HFF-Myc (cell line): ENCODE results near the gene API5.

Experiments
- DNase-seq: peaks from one replicate; pipeline ENCODE4 v3.0.0-alpha.2; 2011; ENCODE audit warnings: low read depth; ENCODE audit errors: extremely low read depth
- H3K4me3 ChIP-seq: replicated peaks from 2 replicates; pipeline ENCODE4 v1.5.1; 2011; ENCODE audit warnings: low read depth, mild to moderate bottlenecking, control low read depth, low read length
- TF ChIP-seq, protein P1 (sequence below): IDR thresholded peaks from 2 replicates; pipeline ENCODE4 v1.5.1; 2012; ENCODE audit warnings: mild to moderate bottlenecking, low read depth, low read length, control low read depth; ENCODE audit errors: missing control alignments

Gene API5

DNA sequence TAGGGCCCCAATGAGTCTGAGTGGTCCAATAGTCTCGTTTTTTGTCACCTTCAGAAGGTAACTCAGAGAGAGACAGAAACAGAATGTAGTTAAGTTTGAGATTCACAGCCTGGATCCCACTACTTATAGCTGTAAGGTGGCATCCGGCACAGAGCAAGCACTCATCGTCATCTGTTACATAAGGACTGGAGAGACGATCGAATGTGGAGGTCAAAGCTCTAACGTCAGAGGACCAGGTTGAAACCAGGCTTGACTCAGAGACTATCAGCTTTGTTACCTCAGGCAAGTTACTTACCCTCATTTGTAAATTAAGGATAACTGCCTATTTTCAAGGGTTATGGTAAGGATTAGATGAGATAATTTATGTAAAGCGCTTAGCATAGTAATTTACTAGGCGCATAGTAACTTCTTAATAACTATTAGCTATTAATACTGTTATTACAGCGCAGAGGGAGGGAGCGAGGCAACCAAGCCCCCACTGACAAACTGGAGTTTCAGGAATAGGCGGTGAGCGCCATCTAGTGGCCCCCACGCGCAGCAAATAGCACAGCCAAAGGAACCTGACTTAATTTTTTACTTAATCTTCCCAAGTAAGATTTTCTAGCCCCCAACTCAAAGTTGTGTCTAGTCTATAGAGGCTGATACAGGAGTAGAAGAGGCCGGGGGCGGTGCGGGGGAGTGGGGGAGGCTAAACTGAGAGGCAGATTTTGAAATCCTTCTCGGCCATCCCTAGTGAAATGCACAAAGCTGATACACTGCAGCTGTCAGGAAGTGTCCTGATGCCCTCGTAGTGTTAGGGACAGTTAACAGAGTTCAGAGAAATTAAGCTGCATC lies 29.0 kb upstream of the API5 start:
- H3K4me3 ChIP-seq, result no peak overlapping the region
- TF ChIP-seq, protein P1, sequence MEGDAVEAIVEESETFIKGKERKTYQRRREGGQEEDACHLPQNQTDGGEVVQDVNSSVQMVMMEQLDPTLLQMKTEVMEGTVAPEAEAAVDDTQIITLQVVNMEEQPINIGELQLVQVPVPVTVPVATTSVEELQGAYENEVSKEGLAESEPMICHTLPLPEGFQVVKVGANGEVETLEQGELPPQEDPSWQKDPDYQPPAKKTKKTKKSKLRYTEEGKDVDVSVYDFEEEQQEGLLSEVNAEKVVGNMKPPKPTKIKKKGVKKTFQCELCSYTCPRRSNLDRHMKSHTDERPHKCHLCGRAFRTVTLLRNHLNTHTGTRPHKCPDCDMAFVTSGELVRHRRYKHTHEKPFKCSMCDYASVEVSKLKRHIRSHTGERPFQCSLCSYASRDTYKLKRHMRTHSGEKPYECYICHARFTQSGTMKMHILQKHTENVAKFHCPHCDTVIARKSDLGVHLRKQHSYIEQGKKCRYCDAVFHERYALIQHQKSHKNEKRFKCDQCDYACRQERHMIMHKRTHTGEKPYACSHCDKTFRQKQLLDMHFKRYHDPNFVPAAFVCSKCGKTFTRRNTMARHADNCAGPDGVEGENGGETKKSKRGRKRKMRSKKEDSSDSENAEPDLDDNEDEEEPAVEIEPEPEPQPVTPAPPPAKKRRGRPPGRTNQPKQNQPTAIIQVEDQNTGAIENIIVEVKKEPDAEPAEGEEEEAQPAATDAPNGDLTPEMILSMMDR, result peak; percentile 93

DNA sequence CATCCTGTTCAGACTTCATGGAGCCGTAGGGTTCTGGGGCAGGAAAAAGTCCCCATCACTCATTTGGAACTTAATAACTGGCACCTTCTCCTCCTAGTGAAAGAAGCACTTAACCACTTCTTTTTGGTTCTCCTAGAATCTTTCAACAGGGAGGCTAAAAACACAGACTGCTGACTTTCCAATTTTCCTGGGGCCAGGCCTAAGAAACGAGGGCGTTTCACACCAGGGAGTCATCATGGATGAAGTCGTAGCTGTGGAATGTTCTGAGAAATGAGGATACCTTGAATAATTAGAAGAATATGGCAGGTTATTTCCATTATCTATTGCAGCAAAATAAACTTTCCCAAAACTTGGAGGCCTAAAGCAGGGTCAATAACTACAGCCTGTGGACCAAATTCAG lies 26.0 kb upstream of the API5 start:
- no peak overlapping the region for H3K4me3 ChIP-seq
- TF ChIP-seq, protein P1, result no peak
- DNase-seq, result no peak

More for the DNA sequence above, 29.0 kb upstream of the API5 start:
- DNase-seq, result peak; percentile 3

DNA sequence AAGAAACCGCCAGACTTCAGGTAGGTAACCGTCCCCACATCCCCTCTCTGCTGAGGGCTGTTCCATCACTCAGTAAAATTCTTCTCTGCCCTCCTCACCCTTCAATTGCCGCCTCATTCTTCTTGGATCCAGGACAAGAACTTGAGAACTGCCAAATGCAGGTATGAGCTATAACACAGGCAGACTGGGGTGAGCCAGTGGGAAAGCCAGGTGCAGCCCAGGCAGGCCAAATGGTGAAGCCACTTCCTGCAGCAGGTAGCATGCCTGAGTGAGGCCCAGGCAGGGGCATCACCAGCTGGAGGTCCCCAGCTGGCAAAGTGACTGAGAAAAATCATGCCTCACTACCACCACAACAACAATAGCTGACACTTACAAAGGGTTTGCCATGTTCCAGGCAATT lies 22.4 kb upstream of the API5 start:
- no peak for DNase-seq
- H3K4me3 ChIP-seq, result no peak overlapping the region
- TF ChIP-seq, protein P1, result no peak

DNA sequence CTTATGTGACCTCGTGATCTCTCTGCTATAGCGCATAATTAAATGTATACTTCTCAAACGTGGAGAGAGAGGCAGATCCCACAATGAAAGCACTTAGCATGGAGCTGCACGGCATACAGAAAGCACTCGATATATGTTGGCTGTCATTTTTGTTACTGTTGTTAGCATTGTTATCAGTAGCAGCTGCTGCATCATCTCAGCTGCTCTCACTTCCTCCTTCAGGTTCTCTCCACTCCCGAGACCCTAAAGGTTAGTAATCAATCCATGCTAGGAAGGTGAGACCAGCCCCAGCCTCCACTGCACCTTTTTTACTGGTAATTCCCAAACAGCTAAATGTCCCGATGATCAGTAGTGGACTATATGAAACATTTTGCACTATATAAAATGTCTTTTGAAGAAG lies 13.4 kb upstream of the API5 start:
- no peak overlapping the region for H3K4me3 ChIP-seq
- TF ChIP-seq, protein P1, result no peak
- no peak for DNase-seq

DNA sequence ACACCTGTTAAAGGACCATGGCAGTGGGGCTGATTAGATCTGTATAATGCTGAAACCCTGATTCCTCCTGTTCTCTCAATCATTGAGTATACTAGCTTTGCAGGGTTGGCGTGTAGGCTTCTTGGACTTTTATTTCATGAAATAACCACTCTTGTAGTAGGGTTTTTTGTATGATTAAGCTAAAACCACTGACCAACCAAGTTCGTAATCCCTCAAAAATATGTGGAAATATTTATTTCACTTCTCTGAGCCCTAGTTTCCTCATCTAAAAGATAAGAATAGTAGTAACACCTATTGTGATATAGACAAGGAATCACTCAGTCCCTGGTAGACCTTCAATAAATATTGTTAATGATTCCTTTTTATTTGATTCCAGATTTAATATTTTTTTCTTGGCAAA lies 4.2 kb downstream of the API5 start:
- no peak overlapping the region for H3K4me3 ChIP-seq
- TF ChIP-seq, protein P1, result no peak
- DNase-seq, result no peak

DNA sequence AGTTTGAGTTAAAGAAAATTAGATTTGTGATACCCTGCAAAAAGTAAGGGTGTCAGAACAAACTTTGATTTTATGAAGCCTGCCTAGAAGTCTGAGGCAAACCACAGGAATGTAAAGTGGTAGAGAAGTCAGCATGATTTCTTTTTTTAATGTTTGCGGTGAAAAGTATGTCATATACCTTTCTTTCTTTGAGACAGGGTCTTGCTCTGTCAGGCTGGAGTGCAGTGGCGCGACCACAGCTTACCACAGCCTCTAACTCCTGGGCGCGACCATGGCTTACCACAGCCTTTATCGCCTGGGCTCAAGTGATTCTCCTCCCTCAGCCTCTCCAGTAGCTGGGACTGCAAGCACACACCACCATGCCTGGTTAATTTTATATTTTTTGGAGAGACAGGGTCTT lies 4.7 kb downstream of the API5 start:
- no peak for DNase-seq
- H3K4me3 ChIP-seq, result no peak overlapping the region
- TF ChIP-seq, protein P1, result no peak
